Neutrophil (primary cell): Measurements from ENCODE around the gene TFDP1.

Experiments used
- H3K27ac ChIP-seq: fragments of 200-600 bp; sonication (generic); 2 replicates; pipeline ENCODE4 v1.5.1; 2016; ENCODE audit warnings: mild to moderate bottlenecking, moderate library complexity
- H3K27me3 ChIP-seq: fragments of 200-600 bp; sonication (generic); 2 replicates; pipeline ENCODE4 v1.6.0; 2016; ENCODE audit warnings: mild to moderate bottlenecking
- H3K36me3 ChIP-seq: fragments of 200-600 bp; sonication (generic); 2 replicates; pipeline ENCODE4 v1.5.1; 2017
- H3K4me1 ChIP-seq, 2 experiments: fragments of 200-600 bp in 1 of 2; sonication (generic) in 1 of 2; 1 replicate in 1 of 2; 2 replicates in 1 of 2; pipeline versions ENCODE4 v1.5.1 to v1.6.1; 2013 to 2016; ENCODE audit warnings: low read depth in 1 of 2, low read length in 1 of 2, mild to moderate bottlenecking in 1 of 2, moderate library complexity in 1 of 2; ENCODE audit not compliant: control insufficient read depth in 1 of 2, insufficient read depth in 1 of 2
- H3K4me3 ChIP-seq, 2 experiments: fragments of 200-600 bp in 1 of 2; sonication (generic) in 1 of 2; 1 replicate in 1 of 2; 2 replicates in 1 of 2; pipeline ENCODE4 v1.5.1; 2013 to 2016; ENCODE audit warnings: low read depth in 1 of 2, low read length in 1 of 2, mild to moderate bottlenecking in 1 of 2, moderate library complexity in 1 of 2
- H3K9me3 ChIP-seq: fragments of 200-600 bp; sonication (generic); 2 replicates; pipeline ENCODE4 v1.5.1; 2016
- CTCF ChIP-seq: fragments of 200-600 bp; sonication (generic); IDR thresholded peaks from 2 replicates; pipeline ENCODE4 v1.5.1; 2016; ENCODE audit warnings: antibody characterized with exemption

TFDP1 gene

GRCh38 chr13:113627136-113627535 lies 42.6 kb downstream of the TFDP1 start:
- Histone ChIP-seq H3K4me3 (no peak overlapping the region), H3K4me1 (no peaks in the 10 kb centered on the region), H3K27ac (no peak overlapping the region), H3K9me3 (no peaks in the 10 kb centered on the region), H3K36me3 (peaks cover 59% of the 10 kb centered on the region), H3K27me3 (no peaks in the 10 kb centered on the region)
- TF ChIP-seq CTCF = no peak

GRCh38 chr13:113628291-113629270 lies 44.0 kb downstream of the TFDP1 start:
- Histone ChIP-seq H3K27ac (no peak overlapping the region), H3K36me3 (peaks cover 60% of the 10 kb centered on the region), H3K4me1 (no peaks in the 10 kb centered on the region), H3K4me3 (no peak overlapping the region), H3K27me3 (no peaks in the 10 kb centered on the region), H3K9me3 (no peaks in the 10 kb centered on the region)
- no peak for TF ChIP-seq CTCF

GRCh38 chr13:113629866-113630265 lies 45.3 kb downstream of the TFDP1 start:
- Histone ChIP-seq H3K4me3 (no peak overlapping the region), H3K4me1 (no peaks in the 10 kb centered on the region), H3K36me3 (peaks cover 65% of the 10 kb centered on the region), H3K9me3 (no peaks in the 10 kb centered on the region), H3K27me3 (no peaks in the 10 kb centered on the region), H3K27ac (no peak overlapping the region)
- TF ChIP-seq CTCF = no peak

GRCh38 chr13:113630296-113630695 lies 45.7 kb downstream of the TFDP1 start:
- Histone ChIP-seq H3K27ac (no peak overlapping the region), H3K4me3 (no peak overlapping the region), H3K27me3 (no peaks in the 10 kb centered on the region), H3K36me3 (peaks cover 69% of the 10 kb centered on the region), H3K9me3 (no peaks in the 10 kb centered on the region), H3K4me1 (no peaks in the 10 kb centered on the region)
- no peak for TF ChIP-seq CTCF

GRCh38 chr13:113630804-113631203 lies 46.3 kb downstream of the TFDP1 start:
- no peak overlapping the region for H3K27ac ChIP-seq
- TF ChIP-seq CTCF = no peak
- H3K27me3 ChIP-seq = no peaks in the 10 kb centered on the region
- peaks cover 74% of the 10 kb centered on the region for H3K36me3 ChIP-seq
- H3K4me3 ChIP-seq = no peak overlapping the region
- H3K4me1 ChIP-seq = no peaks in the 10 kb centered on the region
- H3K9me3 ChIP-seq = no peaks in the 10 kb centered on the region
